DMS153 (cell line): ENCODE data around the gene GRAP2.
A peak's percentile ranks its signal among the peaks of the same experiment; 100 is the strongest.

ENCODE experiments used
- DNase-seq: peaks from one replicate; lab custom pipeline; 2025; lab: John Stamatoyannopoulos, UW

GRAP2 gene

GRCh38 chr22:39994566-39995392, 93.9 kb downstream of the GRAP2 start, which contains the start of gene FAM83F:
TSS of gene FAM83F (plus strand) at chr22:39994954. CDS start at chr22:39995043, 89 bp downstream.
- no peak for DNase-seq

GRCh38 chr22:39995393-39996252, 94.7 kb downstream of the GRAP2 start:
- DNase-seq = no peak

GRCh38 chr22:39996732-39997131, 95.8 kb downstream of the GRAP2 start:
- no peak for DNase-seq

GRCh38 chr22:39997421-39997820, 96.5 kb downstream of the GRAP2 start:
- DNase-seq = no peak

GRCh38 chr22:39997939-39998726, 97.2 kb downstream of the GRAP2 start:
- DNase-seq = peak; percentile 71

- peak; percentile 16 for DNase-seq
Measured at GRCh38 chr22:39999144-39999757, 98.4 kb downstream of the GRAP2 start.

GRCh38 chr22:40000171-40000570, 99.3 kb downstream of the GRAP2 start:
- no peak for DNase-seq

- no peak for DNase-seq
Measured at GRCh38 chr22:40001106-40001505, 100.2 kb downstream of the GRAP2 start.

- DNase-seq = no peak
Measured at GRCh38 chr22:40001800-40002577, 101.1 kb downstream of the GRAP2 start.

- no peak for DNase-seq
Measured at GRCh38 chr22:40002935-40003715, 102.2 kb downstream of the GRAP2 start.

- no peak for DNase-seq
Measured at GRCh38 chr22:40004836-40005235, 104.0 kb downstream of the GRAP2 start.

GRCh38 chr22:40006641-40007040, 105.8 kb downstream of the GRAP2 start:
- DNase-seq = no peak

GRCh38 chr22:40007853-40008710, 107.2 kb downstream of the GRAP2 start:
- DNase-seq = no peak

GRCh38 chr22:40008726-40009291, 107.9 kb downstream of the GRAP2 start:
- DNase-seq = peak; percentile 13

GRCh38 chr22:40009292-40009774, 108.4 kb downstream of the GRAP2 start:
- DNase-seq = peak; percentile 80

- DNase-seq = peak; percentile 80
Measured at GRCh38 chr22:40009951-40010671, 109.2 kb downstream of the GRAP2 start.

GRCh38 chr22:40010746-40011145, 109.9 kb downstream of the GRAP2 start:
- DNase-seq = no peak
